ENCODE data around the gene MAN2A2. TPM values are rescaled to one million over a fixed set of nuclear protein-coding genes. Genes with fewer than 3 reads are reported as not detected.

Gene MAN2A2
- total RNA-seq, 2 experiments from 2014 or later: 11.6 to 12.2 TPM

GRCh38 chr15:90915808-90916440 is 12.8 kb downstream of the MAN2A2 start:
- Histone ChIP-seq H3K27ac (ENCODE audit: low read depth, low read length, poor library complexity, severe bottlenecking) (peak overlapping the region; percentile 46), H4K20me1 (ENCODE audit: insufficient read depth, low read length) (no peaks in the 10 kb centered on the region), H3K4me1 (ENCODE audit: insufficient read depth, low read length, poor library complexity, severe bottlenecking) (peaks cover 24% of the 10 kb centered on the region), H3K36me3 (ENCODE audit: insufficient read depth, low read length) (no peaks in the 10 kb centered on the region), H3K9me3 (ENCODE audit: low read length) (no peaks in the 10 kb centered on the region), H3K79me2 (ENCODE audit: insufficient read depth, low read depth, low read length) (no peaks in the 10 kb centered on the region), H3K4me2 (ENCODE audit: low read length) (peak overlapping the region; percentile 33), H2AFZ (ENCODE audit: low read length) (0 out of 2 replicates have a peak overlapping the region, but pooled peaks have one; percentile 5), H3K4me3 (ENCODE audit: low read depth, low read length, poor library complexity, severe bottlenecking) (peak overlapping the region; percentile 9), H3K9me2 (ENCODE audit: insufficient read depth, low read length) (no peaks in the 10 kb centered on the region)
- ChIA-PET CTCF (ENCODE audit: unreplicated experiment) (interaction anchor here (1.0 kb wide), 1 partner anchor 19 kb away, joined by 5 read pairs; the partner anchor contains the start of gene UNC45A), POLR2A (interaction anchor here (0.7 kb wide), 1 partner anchor 573 kb away, joined by 3 read pairs; no protein-coding TSS in a partner anchor)
- BruUV-seq (replicated peaks): no TSS peak
- peak; percentile 74 for DNase-seq (ENCODE audit: low spot score)
- intact Hi-C loops (cut with micrococcal nuclease; ENCODE audit: unreplicated experiment): no loop called here
- TF ChIP-seq EZH2phosphoT487 (IDR thresholded peaks at IDR 0.05; ENCODE audit: borderline replicate concordance, low read depth, low read length) (no peak), CTCF (conservative IDR thresholded peaks at IDR 0.05; ENCODE audit: low read length) (no peak)

GRCh38 chr15:90916461-90916860 is 13.4 kb downstream of the MAN2A2 start:
- peak overlapping the region; percentile 33 for H3K4me2 ChIP-seq (ENCODE audit: low read length)
- ChIA-PET CTCF (ENCODE audit: unreplicated experiment) (no interaction called here), POLR2A (no interaction called here)
- no peaks in the 10 kb centered on the region for H3K36me3 ChIP-seq (ENCODE audit: insufficient read depth, low read length)
- no peak overlapping the region for H3K4me3 ChIP-seq (ENCODE audit: low read depth, low read length, poor library complexity, severe bottlenecking)
- no peaks in the 10 kb centered on the region for H3K79me2 ChIP-seq (ENCODE audit: insufficient read depth, low read depth, low read length)
- no peak for DNase-seq (ENCODE audit: low spot score)
- no peaks in the 10 kb centered on the region for H3K9me3 ChIP-seq (ENCODE audit: low read length)
- no peak overlapping the region for H2AFZ ChIP-seq (ENCODE audit: low read length)
- H3K9me2 ChIP-seq (ENCODE audit: insufficient read depth, low read length): no peaks in the 10 kb centered on the region
- peaks cover 24% of the 10 kb centered on the region for H3K4me1 ChIP-seq (ENCODE audit: insufficient read depth, low read length, poor library complexity, severe bottlenecking)
- peak overlapping the region; percentile 46 for H3K27ac ChIP-seq (ENCODE audit: low read depth, low read length, poor library complexity, severe bottlenecking)
- TF ChIP-seq CTCF (conservative IDR thresholded peaks at IDR 0.05; ENCODE audit: low read length) (no peak), EZH2phosphoT487 (IDR thresholded peaks at IDR 0.05; ENCODE audit: borderline replicate concordance, low read depth, low read length) (no peak)
- intact Hi-C loops (cut with micrococcal nuclease; ENCODE audit: unreplicated experiment): no loop called here
- H4K20me1 ChIP-seq (ENCODE audit: insufficient read depth, low read length): no peaks in the 10 kb centered on the region
- BruUV-seq (replicated peaks): no TSS peak

- Histone ChIP-seq H3K4me2 (ENCODE audit: low read length) (no peak overlapping the region), H4K20me1 (ENCODE audit: insufficient read depth, low read length) (no peaks in the 10 kb centered on the region), H3K4me1 (ENCODE audit: insufficient read depth, low read length, poor library complexity, severe bottlenecking) (peaks cover 24% of the 10 kb centered on the region), H3K79me2 (ENCODE audit: insufficient read depth, low read depth, low read length) (no peaks in the 10 kb centered on the region), H3K36me3 (ENCODE audit: insufficient read depth, low read length) (no peaks in the 10 kb centered on the region), H2AFZ (ENCODE audit: low read length) (no peak overlapping the region), H3K4me3 (ENCODE audit: low read depth, low read length, poor library complexity, severe bottlenecking) (no peak overlapping the region), H3K27ac (ENCODE audit: low read depth, low read length, poor library complexity, severe bottlenecking) (no peak overlapping the region), H3K9me2 (ENCODE audit: insufficient read depth, low read length) (no peaks in the 10 kb centered on the region), H3K9me3 (ENCODE audit: low read length) (no peaks in the 10 kb centered on the region)
- TF ChIP-seq EZH2phosphoT487 (IDR thresholded peaks at IDR 0.05; ENCODE audit: borderline replicate concordance, low read depth, low read length) (no peak), CTCF (conservative IDR thresholded peaks at IDR 0.05; ENCODE audit: low read length) (no peak)
- BruUV-seq (replicated peaks): no TSS peak
- CTCF ChIA-PET (ENCODE audit: unreplicated experiment): no interaction called here
- intact Hi-C loops (cut with micrococcal nuclease; ENCODE audit: unreplicated experiment): no loop called here
- POLR2A ChIA-PET: interaction anchor here (0.6 to 1.4 kb wide), 2 partner anchors 14 to 135 kb away, joined by 3 read pairs; no protein-coding TSS in a partner anchor
- DNase-seq (ENCODE audit: low spot score): no peak
Observed at GRCh38 chr15:90917569-90917968, 14.5 kb downstream of the MAN2A2 start.

Data from OCI-LY7 (cell line).